ENCODE data around the gene GNAL.

The GNAL gene

DNA sequence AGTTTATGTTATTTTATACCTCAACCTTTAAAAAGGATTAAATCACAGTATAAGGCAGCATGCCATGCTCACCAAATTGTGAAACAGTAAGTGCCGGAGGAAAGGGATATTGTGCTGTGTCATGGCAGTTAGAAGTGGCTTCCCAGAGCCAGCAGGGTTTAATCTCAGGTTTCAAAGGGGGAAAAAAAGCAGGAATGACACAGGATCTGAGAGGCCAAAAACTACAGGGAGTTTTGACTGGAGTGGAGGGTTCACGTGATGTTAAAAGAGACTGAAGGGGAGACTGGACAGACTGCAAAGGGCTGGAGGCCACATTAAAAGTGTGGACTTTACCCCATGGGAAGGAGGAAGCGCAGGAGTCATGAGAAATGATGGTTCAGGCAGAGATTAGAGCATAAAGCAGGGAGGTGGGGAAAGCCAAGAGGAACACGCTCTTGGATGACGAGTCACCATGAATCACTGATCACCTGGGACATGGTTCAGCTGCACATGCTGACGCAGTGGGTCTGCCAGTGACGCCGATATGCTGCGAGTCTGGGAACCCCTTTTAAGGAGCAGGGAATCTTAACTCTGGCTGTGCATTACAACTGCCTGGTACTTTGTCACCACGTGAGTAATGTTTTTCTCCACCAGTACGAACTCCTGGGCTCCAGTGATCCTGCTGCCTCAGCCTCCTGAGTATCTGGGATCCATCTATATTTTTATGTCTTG is 168.3 kb downstream of the GNAL start:
- no peak for DNase-seq

DNA sequence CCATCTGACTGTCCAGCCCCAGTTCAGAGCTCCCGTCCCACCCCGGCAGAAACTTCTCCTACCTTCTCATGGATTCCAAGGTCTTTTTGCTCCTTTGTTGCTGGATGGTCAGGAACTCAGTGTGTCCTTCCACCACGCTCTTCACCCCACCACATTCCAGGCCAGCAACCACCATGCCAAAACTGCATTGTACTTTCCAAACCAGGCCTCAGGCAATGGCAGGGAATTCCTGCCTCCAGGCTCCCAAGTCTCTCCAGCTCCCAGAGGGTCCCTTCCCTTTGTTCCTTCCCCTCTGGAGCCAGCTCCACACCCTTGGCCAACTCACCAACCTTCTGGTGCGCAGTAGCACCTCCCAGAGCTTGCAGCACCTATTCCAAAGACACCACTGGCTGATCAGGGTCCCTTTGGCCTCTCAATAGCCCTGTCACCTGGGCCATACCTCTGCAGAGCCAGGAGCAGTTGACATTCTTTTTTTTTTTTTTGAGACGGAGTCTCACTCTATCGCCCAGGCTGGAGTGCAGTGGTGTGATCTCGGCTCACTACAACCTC is 170.3 kb downstream of the GNAL start:
- no peak for DNase-seq

DNA sequence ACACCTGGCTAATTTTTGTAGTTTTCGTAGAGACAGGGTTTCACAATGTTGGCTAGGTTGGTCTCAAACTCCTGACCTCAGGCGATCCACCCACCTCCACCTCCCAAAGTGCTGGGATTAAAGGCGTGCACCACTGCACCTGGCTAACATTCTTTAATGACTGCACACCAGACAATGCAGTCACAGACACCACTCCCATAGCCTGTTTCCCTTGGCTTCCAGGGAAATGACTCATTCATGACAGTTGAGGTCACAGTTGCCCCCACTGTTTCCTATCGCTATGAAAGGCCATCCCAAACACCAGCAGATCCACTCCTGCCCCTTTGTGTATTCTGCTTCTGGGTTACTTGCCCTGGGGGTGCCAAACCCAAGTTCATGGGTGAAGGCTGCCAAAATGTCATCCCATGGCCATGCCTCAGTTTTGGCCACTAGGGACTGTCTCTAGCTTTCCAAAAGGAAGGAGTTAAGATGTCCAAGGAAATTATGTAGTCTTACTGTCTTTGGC is 170.9 kb downstream of the GNAL start:
- DNase-seq: no peak

DNA sequence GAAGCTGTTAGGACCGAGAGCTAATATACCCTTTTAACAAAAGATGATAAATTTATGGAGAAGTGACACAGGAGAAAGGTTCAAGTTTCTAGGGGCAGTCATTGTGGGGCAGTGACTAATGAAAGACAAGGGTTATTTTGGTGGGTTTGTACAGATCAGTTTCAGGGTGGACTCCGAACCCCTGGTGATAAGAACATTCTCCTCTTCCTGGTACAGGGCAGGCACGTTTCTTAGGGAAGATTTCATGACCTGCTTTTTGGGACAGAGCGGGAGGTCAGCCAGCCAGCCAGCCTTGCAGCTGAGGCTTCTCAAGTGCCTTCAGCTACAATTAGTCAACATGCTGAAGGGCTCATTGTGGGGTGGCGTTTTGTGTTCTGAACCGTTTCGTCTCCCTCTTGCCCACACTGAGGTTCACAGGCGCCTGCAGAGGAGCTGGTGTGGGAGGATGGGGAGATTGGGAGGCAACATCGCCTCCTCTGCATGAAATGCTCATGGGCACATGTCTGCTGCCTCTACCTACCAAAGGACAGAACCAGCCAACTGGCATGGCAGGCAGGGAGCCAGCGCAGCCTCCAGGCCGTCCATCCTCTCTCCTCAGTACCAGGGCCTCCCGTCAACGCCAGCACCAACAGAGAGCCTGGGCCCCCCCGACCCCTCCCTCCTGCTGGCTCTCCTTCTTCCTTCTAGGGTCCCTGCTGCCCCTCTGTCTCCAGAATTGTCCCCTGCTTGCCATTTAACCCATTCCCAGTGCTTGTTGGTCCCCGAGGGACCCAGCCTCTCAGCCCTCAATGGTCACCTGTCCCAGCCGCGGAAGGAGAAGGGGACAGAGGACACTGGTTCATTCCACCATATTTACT is 171.8 kb downstream of the GNAL start:
- DNase-seq: no peak

DNA sequence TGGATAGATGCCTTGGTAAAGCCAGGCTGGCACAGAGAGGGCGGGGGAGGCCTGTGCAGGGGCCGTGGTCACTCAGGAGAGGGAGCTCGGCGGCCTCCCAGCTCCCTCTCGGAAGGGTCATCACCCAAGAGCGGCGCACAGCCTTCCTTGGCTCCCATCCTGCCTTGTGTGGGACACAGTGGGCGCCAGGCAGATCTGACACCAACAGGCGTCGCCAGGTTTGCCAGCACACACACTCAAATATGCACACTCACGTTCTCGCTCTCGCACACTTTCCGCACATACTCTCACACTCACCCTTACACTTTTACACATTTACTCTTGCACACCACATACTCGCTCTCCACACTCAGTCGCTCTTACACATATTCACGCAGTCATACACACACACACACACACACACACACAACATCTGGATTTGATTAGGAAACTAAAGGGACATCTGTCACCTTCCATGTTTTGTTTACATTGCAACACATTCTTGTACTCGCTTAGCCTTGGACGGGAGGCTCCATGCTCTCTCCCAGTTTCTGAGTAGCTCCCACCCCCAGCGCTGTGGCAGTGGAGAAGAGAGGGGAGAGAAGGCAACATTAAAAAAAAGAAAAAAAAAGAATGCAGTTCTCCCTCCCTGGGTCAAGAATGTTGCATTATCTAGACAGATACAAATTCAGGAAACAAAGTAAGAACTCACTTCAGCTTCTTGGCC is 172.7 kb downstream of the GNAL start:
- DNase-seq: no peak

DNA sequence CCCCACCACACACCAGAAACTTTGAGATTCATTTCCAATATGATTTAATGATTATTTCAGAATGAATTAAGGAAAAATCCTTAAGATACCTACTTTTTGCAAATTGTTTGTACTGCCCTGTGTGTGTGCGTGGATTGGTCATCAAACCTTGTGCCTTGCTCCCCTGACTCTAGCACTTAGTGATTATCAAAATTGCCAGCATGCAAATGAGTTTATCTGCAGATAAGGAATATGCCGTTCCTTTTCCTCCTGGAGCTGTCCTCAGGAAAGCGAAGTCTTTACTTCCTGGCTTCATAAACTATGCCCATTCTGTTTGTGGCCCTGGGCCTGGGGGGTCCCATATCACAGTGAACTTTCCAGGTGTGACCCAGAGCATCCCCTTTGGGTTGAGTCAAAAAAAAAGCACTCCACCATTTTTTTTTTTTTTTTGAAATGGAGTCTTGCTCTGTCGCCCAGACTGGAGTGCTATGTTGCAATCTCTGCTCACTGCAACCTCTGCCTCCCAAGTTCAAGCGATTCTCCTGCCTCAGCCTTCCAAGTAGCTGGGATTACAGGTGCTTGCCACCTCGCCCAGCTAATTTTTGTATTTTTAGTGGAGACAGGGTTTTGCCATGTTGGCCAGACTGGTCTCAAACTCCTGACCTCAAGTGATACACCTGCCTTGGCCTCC is 173.5 kb downstream of the GNAL start:
- no peak for DNase-seq

DNA sequence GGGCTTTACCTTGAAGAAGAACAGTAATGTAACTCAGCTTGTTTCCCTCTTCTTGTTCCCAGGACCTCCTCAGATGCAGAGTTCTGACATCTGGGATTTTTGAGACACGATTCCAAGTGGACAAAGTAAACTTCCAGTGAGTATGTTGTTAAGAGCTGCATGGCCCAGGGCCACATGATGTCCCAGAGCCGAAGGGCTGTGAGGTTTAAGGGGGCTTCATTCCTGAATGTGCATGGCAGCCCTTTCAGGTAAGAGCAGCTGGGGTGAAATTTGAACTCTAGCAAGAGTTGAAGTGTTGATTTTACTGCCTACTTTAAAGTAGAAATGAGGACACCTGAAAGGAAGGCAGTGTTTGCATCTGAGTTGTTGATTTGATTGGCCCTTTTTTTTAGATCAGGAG is 175.4 kb downstream of the GNAL start:
- DNase-seq: no peak

DNA sequence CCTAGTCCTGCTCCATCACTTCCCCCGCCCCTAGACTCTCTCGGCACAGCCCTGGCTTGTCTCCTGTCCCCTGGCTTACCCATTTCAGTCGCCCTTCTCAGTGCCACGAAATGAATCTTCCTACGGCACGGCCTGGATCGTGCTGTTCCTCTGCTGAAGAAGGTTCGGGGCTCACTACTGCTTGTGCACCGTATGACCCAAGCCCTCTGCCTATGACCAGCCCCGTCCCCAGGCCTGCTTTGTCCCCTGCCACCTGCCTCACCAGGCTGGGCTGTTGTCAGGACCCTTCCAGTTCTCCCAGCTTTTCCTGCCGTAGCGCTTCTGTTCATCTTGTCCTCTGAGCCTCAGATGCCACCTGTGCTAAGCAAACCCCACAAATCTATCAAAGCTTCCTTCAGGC is 176.0 kb downstream of the GNAL start:
- DNase-seq: no peak

DNA sequence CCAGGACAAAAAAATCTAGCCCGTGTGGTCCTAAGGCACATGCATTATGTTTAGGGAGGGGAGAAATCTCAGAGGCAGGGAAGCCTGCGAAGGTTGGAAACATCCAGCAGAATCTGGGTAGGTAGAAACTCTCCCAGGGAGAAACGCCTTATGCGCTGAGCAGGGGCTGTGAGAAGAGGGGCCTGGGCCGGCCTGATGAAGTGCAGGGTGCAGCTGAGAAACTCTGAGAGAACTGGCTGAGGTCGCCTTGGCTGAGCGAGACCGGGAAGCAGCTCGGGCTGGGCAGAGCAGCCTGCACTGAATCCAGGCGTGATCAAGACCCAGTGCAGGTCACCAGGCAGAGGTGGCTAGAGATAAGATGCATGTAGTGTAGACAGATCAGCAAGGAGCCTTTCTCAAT is 177.3 kb downstream of the GNAL start:
- DNase-seq: no peak

DNA sequence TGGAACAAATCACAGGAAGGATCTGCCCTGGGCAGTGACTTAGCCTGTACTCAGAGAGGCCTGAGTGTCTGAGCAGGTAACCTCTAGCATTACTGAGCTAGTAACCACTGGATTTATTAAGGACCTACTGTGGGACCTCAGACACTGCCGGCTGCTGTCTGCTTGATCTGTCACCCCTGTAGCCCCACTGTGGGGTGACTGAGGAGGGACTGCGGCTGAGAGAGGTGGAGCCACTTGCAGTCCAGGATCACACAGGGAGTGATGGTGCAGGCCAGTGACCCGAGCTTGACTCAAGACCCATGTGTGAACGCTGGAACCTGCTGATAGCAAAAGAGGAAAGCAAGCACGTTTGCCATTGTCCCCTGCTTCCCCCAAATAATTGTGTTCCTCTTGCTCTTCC is 177.7 kb downstream of the GNAL start:
- DNase-seq: no peak

DNA sequence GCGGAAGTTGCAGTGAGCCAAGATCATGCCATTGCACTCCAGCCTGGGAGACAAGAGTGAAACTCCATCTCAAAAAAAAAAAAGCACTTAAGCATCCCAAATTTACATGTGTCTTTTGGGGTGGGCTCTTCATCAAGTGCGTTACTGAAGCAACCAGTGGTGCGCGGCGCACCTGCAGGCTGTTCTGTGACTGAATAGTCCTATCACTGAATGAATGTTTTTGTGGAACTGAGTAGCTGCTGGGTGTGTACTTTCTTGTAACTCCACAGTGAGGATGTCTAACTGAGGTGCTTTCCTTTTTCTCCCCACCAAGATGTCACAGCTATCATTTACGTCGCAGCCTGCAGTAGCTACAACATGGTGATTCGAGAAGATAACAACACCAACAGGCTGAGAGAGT is 179.2 kb downstream of the GNAL start:
- no peak for DNase-seq

DNA sequence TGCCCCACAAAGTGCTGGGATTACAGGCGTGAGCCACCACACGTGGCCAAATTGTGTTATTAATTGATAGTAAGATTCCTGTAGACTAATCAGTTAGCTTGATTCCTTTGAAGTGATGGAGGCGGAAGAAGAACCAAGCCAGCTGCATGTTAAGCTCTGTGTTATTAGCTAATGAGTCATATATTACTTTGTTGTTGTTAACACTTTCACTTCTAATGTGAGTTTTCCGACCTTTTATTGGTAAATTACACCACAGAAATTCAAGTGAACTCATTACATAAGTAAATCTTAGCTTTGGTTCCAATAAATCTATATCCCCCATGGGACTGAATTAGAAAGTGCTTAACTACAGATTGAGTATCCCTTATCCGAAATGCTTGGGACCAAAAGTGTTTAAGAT is 182.4 kb downstream of the GNAL start:
- no peak for DNase-seq

DNA sequence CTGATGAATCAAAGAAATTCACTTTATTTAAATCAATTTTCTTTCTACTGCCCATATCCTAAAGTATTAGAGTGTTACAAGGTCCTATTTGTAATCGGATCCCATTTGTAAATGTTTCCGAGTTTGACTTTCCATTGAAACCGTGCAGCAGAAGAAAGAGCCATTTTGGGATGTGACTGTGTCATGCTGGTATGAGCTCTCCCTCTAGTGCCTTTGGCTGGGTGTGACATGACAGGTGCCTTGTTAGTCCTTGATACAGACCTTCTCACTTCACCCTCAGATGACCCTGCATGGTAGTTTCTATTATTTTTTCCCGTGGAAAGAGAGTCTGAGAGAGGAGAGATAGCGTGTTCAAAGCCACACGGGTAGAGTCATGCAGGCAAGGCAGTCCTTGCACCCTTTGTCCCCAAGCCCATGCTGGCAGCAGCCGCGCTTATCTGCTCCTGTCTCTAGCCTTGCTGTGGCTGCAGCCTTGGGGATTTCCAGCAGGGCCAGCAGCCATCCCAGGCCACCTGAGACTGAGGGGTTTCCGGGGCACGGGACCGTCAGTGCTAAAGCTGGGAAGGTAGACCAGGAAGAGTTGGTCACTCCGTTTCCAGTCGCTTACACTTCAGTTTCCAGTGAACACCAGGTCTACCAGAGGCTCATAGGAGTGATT is 183.5 kb downstream of the GNAL start:
- no peak for DNase-seq

DNA sequence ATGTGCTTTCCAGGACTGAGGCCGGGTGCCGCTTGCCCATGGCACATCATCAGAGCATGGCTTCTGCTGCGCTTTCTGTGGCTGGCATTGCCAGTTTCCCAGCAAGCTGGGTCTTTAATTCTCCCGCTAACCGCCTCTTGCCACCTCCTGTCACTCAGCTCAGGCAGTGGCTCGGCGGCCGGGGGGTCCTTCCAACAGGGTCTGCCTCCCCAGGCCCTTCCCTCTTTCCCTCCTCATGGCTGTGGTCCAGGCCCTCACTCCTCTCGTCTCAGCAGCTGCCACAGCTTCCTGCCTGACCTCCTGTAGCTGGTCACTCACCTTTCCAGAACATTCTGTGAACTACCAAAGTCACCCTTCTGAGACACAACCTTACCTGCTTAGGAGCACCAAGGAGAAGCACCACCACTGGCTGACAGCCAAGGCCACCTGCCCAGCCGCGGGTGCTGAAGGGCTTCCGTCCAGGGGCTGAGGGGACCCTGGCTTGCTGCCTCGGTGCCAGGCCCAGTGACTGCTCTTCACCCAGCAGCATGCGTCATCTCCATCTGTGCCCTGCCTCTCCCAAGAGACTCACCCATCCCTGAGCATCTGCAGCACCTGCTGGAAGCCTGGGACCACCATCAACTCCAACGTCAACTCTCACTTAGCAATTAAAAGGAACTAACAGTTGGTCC is 184.7 kb downstream of the GNAL start:
- no peak for DNase-seq

DNA sequence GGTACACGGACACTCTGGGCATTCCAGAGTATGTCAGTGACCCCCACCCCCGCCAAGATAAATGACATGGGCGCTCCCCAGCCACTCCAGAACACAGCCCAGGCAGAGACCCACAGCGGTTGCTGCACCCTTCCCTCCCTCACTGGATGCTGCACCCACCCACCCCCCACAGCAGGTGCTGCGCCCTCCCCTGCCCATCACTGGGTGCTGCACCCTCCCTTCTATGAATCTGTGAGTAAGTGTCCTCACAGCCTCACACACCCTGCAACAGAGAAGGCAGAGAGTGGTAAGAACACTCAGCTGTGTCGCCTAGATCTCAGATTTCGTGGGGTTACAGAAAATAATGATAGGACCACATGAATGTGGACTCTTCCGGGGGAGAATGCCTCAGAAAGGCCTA is 185.6 kb downstream of the GNAL start:
- DNase-seq: no peak

DNA sequence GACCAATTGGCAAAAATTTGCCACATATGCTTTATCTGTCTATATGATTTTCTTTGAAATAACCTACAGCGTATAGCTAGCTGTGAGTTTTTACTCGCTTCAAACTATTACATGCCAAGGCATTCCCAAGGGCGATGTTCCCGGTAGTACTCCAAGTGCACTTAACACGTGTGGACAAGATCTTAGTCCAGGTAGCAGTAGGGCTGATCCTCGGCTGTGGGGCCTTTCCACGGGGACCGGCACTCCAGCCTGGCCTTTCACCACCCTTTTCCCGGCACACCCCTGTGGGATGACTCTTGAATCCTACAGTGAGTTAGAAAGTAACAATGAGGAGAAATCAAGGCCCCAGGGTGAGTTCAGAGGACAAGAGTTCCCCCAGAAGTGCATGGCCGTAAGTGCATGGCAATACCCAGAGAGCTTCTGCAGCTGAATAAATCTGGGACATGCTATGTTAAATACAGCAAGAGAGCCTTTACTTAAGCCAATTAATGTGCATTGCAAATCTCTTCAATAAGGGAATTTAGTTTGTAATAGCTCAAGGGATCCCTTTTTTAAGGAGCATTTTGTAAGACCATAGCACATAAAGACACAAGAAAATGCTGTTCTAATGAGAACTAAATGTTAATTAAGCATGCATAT is 188.6 kb downstream of the GNAL start:
- no peak for DNase-seq

DNA sequence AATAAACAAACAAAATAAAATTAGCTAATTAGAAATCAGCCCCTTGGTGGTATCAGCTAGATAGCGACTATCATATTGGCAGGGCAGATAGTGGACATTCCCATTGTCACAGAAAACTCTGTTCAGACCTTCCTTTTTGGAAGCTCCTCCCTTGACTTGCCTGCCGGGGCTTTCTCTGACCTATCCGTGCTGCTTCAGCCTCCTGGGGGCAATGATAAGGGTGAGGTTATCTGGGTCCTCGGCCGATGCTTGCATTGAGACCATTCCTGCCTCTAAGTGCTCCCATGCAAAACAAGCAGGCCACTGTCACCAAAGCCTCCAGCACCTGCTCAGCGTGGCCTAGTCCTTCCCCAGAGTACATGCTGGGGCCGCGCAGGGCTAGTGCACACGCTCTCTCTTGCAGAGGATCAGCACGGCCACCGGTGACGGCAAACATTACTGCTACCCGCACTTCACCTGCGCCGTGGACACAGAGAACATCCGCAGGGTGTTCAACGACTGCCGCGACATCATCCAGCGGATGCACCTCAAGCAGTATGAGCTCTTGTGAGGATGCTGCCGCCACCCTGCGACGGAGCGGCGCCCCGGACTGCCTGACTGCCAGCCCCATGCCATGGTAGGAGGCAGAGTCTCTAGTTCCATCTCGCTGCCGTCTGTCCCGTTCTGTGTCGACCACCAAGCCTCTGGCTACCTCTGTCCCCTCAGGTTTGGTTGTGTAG is 191.7 kb downstream of the GNAL start:
- no peak for DNase-seq

DNA sequence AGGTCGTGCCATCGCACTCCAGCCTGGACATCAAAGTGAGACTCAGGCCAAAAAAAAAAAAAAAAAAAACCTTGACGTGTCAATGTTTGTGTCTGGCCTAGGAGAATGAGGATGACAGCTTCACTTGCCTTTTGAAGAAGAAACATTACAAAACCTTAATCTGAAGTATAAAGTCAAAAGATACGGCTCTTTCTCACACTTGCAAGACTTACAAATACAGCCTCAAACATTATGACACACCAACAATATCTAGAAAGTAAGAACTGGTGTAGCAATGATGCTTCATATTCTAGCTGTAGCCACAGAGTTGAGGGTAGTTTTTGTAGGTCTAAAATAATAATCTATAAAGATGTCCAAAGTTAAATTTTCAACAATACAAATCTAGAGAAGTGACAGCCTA is 193.6 kb downstream of the GNAL start:
- no peak for DNase-seq

DNA sequence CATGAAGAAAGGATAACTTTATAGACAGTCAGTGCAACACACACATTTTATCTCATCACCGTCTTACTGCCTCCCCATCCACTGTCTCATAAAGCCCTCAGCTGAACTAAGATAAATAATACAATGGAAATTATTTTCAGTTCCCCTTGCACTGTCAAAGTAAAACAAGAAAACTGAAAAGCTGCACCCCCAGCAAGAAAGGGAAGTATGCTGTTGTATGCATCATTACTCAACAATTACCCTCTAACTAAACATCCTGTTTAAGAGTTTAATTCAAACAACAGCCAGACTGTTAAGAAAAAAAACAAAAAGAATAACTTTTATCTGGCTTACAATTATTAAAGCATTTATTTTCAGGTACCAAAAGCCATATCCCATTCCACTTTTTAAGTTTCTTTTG is 194.1 kb downstream of the GNAL start:
- no peak for DNase-seq

DNA sequence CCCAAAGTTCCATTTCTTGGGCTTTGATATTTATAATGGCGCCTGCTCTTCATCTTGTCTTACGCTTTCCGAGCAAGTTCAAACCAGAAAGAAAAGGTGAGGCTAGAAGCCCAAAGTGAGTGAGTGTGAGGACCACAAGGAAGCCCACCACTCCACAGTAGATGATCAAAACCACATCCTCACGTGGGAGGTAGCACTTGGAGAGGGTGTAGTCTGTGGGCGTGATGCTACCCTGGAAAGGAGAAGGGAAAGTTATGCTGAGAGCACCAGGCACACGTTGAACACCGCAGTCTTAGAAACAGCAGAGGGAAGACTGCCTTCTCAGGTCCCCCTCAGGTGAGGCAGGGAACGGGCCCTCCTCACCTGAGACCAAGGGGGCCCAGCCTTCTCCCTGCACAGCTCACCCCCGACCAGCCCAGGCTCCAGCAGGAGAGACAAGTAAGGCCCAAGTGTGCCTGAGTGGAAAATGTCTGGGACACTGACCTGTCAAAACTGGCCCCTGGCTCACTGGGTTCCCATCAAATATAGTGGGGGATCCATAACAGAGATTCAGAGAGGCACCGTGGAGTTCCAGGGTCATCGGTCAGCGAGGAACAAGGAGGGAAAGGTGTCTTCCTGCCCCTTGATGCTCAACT is 195.4 kb downstream of the GNAL start:
- no peak for DNase-seq

Data from femur (tissue), 1 donor.